GF-D8 (cell line): ENCODE results near the gene UBE2G2.

ENCODE experiments used
- DNase-seq: peaks from one replicate; lab custom pipeline; 2025; lab: John Stamatoyannopoulos, UW

Gene UBE2G2

DNA sequence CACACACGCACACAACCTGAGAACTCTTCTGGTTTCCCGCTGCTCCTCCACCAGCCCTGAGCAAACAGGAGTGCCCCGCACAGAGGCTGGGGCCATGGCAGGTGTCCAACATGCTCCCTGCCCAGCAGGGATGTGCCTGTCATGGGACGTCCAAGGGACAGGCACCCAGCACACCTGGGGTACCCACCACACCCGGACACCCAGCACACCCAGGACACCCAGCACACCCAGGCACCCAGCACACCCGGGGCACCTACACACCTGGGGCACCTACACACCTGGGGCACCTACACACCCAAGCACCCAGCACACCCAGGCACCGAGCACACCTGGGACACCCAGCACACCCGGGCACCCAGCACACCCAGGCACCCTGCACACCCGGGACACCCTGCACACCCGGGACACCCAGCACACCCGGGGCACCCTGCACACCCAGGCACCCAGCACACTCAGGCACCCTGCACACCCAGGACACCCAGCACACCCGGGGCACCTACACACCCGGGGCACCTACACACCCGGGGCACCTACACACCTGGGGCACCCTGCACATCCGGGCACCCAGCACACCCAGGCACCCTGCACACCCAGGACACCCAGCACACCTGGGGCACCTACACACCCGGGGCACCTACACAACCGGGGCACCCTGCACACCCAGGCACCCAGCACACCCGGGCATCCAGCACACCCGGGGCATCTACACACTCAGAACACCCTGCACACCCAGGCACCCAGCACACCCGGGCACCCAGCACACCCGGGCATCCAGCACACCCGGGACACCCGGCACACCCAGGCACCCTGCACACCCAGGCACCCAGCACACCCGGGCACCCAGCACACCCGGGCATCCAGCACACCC, 37.9 kb downstream of the UBE2G2 start:
- DNase-seq, result no peak

DNA sequence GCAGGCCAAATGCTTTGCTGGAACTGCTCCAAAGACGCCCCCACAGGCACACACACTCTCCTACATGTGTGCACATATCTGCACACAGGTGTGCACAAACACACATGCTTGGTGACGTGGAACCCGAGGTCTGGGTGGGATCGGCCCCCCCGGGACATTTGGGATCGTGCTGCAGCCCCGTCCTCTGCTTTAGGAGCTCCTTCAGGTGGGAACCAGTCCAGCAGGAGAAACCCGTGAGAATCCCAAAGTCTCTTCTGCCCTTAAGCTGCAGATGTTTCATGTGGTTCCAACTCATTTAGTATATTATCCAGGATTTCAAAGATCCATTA, 38.6 kb downstream of the UBE2G2 start:
- DNase-seq, result no peak

DNA sequence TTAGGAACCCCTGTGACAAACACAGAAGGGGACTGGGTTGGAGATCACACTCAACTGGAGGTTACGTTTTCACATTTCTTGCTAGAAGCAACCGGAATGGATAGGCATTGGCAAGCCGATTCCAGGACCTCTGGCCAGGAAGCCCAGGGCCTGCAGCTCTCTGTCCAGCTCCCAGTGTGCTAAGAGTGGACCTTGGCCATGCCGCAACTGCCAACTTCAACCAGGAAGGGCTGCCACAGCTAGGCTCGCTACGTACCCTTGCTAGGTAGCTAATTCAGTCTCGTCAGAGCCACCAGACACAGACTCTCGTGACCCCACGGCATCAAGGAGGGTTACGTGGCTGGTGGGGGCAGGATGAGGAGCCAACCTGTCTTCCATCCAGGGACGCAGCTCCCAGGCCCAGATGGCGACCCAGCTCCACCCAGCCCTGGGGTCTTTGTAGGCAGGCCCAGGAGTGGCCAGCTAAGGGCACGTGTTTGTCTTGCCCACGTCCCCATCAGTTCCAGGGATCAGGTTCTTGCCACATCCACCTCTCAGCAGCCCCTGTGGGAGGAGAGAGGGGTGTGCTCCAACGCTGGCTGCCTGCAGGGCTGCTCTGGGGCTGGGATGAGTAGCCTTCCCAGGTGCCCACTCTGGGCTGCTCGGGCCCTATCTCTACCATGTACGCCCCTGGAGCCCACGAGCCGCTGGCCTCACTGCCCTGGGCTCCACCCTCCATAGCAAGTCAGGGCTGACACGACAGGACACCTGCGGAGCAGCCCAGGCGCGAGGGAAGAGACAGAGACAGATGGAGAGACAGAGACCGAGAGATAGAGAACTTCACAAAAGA, 39.2 kb downstream of the UBE2G2 start:
- no peak for DNase-seq

DNA sequence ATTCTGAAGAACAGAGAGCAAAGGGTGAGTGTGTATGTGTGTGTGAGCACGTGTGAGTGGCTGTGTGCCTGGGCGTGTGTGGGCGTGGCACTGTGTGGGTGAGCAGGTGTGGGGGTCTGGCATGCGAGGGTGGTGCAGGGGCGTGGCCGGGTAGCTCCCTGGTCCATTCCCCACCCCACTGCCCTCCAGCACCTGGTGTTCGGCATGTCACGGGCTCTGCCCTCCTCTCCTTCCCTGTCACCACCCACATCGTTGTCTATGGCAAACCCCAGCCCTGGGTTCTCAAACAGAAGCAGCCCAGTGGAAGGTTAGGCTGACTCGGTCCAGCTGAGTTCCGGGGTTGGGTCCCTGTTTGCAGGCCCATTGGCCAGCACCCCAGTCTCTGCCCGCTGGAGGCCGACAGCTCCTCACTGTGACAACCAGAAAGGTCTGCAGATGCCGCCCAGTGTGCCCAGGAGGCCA, 39.8 kb downstream of the UBE2G2 start:
- DNase-seq, result no peak

DNA sequence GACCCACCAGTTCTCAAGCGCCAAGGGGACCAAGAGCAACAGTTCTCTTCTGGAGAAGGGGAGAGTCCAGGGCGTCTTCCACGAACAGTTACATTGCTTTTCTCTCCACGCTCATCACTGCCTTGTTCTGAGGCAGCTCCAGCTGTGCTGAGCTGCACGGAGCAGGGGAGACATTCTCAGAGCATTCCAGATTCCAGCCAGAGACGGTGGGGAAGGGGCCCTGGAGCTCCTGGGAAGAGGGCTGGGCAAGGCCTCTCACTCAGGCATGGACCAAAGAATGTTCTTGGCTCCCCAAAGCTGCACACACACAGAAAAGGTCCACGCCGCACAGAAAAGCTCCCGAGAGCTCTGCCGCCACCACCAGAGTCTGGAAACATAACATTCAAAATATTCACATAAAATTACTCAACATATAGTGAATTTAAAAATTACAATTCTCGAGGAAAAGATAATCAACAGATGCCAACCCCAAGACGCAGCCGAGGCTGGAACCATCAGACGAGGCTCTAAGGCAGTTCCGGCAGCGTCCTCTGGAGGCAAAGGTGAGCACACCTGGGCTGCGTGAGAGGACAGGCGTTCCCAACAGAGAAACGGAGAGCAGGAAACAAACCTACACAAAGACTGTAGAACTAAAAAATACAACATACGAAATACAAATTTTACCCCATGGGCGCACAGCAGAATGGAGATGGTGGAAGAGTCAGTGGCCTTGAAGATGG, 40.5 kb downstream of the UBE2G2 start:
- no peak for DNase-seq

DNA sequence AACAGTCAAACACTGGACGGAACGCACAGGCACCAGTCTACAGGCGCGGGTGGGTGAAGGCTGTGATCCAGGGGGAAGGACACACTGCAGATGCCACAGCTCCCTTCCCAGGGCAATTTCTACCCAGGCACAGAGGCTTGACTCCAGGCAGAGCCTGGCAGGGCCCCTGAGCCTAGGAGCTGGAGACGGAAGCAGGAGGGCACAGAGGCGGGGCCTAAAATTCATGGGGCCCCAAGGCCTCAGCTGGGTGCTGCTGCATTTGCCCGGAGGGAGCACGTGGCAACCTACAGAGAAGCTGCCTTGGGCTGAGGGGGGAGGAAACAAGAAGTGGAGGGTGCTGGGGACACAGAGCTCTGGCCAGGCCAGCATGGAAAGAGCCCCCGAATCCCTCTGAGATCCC, 41.2 kb downstream of the UBE2G2 start:
- DNase-seq, result no peak

DNA sequence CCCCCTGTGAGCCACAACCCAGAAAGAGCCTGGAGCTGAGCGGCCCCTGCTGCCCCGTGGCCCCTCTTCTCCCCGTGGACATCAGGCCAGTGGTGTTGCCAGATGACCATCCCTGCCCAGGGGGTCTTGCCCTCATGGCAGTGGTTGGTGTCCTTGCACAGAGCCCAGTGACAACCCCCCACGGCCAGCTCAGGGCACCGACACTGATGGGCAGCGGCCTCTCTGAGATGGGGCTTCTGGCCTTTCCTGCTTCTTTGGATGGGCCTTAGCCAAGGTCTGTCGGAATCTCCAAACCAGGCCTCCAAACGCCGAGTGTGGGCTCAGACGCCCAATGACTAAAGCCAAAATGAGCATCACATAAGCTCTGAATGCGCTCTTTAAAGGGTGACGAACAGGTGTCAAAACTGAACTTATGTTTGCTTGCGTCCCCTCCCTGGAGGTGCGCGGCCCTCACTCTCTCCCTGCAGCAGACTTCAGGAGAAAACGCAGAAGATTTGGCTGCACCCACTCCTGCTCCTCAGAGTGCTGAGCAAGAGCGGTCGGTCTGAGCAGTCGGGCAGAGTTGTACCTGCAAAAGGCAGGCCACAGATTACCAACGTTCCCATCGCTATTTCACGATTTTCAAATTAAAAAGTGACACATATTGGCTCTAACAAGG, 41.9 kb downstream of the UBE2G2 start:
- no peak for DNase-seq

DNA sequence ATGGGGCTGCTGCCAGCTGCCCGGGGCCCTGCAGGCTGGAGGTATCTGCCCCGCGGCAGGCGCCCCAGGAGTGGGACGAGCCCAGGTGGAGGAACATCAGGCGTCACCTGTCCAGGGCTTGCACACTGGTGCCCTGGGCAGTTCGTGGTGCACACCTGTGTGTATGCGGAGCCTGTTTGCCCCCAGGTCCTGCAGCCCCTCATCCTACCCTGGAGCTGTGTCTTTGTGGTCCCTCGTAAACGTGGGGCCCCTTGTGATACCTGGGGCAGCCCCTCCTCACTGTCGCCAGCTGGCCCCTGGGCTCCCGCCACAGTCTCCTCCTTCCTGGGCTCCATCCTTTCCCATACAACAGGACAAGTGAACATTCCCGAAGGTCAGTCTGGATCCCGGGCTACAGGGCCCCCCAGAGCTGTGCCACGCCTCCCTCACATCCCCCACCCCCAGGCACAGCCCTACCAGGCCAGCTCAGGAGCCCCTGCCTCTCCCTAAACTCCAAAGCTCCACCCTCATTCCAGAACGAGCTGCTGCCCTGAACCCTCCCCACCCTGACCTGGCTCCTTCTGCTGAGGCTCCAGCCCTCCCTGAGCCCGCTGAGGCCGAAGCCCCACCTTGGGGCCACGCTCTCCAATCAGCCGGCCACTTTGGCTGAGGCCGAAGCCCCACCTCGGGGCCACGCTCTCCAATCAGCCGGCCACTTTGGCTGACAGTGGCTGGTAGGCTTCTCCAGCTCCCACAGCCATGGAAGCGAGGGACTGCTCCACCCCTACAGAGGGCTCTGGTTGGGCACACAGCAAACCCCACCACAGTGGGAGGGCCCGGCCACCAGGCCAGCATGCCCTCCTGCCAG, 42.6 kb downstream of the UBE2G2 start:
- no peak for DNase-seq

DNA sequence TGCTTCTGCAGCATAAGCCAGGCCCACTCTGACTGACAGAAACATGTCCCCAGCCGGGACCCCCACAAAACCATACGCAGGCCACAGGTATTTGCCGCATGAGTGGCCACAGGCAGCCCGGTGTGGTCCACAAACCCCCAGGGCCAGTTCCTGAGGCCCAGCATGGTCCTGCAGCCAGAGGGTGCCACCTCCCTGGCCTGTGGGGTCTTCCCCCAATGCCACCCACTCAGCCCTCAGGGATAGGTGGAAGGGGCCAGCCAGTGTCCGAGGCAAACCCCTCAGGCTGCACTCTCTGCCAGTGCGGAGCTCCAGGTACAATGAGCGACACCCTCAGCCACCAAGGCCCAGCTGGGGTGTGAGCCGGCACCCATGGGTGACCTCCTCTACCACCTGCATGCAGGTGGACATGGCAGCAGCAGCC, 43.5 kb downstream of the UBE2G2 start:
- no peak for DNase-seq

DNA sequence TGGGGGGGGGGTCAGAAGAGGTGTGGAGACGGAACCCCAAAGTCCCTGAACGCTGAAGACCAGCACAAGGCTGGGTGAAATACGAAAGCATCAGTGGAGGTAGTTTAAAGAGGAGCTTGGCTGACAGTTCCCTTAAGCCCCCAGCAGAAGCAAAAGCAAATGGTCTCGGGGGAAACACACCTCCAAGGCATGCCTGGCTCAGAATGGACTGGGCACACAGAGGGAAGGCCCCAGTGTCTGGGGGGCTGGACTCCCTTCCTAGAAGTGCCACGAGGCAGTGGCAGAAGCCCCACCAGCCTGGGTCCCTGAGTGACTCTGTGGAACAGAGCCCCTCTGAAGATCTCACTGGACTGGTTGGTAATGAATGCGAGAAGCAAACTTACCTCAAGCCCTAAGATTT, 43.9 kb downstream of the UBE2G2 start:
- no peak for DNase-seq

DNA sequence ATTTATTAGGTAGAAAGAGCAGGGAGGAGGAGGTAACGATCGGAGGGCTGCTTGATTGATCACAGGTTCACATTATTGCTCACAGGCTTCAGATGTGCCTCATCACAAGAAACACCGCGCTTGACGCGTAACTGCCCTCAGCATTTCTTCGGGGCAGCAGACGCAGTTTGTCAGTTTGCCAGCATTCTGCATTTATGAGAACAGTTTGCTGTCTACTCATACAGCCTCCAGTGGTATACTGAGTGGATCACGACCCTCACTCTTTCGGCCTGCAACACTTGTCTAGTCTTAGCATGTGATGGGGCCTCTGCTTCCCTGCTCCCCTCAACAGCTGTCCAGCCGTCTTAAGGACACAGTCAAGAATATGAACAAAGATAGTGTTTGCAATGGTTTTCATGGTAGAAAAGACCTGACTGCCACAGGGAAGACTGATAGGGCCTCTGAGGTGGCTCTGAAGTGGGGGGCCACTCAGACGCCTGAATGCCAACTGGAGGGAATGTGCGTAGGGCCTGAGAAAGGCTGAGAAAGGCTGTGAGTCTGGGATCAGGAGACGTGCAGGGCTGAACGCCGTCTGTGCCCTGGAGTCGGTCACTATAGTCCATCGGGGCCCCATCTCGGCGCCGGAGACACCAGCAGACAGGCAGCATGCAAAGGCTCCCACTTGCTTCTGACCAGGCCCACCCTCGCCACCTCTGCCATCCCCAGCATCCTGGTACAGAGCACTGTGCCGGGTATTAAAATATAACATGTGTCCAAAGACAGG, 45.0 kb downstream of the UBE2G2 start:
- DNase-seq, result no peak

DNA sequence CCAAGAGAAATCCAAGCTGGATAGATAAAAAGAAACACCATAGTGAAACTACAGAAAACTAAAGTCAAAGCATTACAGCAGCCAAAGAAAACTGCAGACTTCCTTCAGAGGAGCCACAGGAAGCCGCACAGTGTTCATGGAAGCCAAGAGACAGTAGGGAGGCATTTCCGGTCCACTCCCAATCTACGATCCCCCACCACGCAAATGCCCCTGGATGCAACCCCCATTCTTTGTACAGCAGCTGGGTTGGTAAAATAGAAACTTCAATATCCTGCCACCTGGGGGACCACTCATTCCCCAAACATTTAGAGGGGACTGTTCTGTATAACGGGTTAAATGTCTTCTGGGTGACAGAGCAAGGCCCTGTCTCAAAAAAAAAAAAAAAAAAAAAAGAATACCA, 46.4 kb downstream of the UBE2G2 start:
- no peak for DNase-seq

DNA sequence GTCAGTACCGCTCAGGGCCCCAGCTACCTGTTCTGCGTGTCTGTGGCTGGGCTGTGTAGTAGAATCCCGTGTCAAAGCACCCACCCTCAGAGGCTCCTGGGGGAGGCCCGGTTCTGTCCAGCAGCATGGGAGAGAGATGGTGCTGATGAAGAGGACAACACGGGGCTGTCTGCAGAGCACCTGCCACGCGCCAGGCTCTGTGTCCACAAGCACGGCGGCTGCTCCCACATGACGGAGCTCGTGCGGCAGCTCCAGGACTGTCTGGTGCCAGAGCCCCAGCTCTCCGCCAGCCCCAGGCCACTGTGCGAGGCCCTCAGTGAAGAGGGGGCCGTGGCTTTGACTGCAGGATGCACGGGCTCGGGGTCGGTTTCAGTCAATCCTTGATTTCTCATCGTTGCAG, 48.3 kb downstream of the UBE2G2 start:
- no peak for DNase-seq

DNA sequence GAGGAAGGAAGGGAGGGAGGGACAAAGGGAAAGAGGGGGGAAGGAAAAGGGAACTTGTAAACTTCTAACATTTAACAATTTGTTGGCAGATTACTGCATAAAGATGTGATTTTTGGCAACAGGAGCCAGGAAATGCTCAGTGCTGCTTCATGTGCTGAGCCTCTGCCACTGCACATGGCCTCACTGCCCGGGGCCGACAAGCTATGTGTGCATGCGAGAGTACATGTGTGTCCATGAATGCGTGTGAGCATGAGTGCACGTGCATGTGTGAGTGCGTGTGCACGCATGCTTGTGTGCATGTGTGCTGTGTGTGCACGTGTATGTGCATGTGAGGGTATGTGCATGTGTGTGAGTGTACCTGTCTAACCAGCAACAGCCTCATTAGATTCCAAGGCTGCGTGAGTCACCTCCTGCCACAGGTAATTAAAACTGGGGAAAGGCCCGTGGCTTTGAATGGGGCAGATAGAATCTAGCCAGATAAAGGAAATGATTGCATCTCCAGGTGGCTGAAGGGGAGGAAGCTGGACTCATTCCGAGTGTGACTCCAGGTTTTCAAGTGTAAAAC, 48.9 kb downstream of the UBE2G2 start:
- no peak for DNase-seq

DNA sequence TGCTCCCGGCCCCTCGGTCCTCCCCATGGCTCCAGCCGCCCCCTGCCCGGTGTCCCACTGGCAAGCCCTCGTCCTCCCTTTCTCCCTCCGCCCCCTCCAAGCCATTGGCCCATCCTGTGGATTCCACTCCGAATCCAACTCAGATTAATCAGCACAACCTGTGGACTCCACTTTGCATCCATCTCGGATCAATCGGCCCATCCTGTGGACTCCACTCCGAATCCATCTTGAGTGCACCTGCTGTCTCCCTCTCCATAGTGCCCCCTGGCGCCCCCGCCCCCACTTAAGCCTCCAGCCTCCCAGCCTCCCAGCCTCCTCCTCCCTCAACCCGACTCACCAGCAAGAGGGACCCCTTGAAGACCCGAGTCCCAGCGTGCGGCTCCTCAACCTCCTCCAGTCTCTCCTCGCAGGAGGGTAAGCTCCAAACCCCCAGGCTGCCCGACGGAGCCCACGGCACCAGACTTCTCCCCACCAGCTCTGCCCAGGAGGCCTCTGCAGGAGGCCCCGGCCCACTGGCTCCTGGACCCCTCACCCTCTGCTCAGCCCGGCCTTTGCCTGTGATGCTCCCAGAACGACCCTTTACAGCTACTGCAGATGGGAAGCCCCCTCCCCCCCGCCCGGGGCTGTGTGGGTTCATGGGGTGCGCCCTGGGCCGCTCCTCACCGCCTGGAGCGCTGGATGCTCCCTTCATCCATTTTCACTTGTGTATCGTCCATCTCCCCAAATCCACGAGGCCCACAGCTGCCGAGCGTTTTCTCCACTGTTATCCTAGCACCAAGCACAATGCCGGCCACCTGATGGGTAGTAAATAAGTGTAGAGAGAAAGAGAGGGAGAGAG, 49.6 kb downstream of the UBE2G2 start:
- DNase-seq, result no peak

DNA sequence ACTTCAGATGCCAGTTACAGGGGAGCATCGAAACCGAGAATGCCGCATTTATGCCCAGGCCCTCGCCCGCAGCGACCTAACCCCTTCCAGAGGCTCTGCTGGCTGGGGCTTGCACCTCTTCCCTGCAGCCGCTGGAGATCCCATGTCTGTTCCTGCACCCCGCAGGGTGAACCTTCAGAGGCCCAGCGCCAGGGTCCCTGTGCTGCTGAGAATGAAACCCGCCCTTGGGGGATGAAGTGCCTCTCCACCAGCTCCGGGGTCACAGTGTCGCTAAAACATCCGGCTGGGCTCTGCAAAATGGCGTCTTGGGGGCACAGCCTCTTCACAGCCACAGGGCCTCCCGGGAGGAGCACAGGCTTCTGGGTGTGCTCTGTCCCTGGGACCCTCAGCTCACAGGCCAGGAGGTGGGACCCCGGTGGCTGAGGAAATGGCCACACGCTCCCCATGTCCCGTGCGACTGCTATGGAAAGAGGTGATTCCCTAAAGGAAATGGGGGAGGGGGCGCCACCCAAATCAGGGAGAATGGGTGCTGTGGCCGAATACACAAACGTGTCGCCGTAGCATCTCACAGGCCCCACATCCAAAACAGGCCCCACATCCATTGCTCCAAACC, 50.3 kb downstream of the UBE2G2 start:
- DNase-seq, result no peak

DNA sequence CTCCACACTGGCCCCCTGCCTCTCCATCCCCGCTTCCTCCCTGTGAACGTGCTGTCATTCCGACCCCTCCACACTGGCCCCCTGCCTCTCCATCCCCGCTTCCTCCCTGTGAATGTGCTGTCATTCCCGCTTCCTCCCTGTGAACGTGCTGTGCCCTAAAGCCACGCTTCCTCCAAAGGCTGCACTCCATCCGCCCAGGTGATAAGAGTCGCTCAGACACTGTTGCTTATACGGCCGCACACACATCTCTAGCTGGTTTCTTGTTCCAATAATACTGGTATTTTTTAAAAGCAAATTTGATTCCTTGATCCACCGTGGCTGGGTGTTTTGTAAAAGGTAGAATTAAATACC, 51.0 kb downstream of the UBE2G2 start:
- no peak for DNase-seq

DNA sequence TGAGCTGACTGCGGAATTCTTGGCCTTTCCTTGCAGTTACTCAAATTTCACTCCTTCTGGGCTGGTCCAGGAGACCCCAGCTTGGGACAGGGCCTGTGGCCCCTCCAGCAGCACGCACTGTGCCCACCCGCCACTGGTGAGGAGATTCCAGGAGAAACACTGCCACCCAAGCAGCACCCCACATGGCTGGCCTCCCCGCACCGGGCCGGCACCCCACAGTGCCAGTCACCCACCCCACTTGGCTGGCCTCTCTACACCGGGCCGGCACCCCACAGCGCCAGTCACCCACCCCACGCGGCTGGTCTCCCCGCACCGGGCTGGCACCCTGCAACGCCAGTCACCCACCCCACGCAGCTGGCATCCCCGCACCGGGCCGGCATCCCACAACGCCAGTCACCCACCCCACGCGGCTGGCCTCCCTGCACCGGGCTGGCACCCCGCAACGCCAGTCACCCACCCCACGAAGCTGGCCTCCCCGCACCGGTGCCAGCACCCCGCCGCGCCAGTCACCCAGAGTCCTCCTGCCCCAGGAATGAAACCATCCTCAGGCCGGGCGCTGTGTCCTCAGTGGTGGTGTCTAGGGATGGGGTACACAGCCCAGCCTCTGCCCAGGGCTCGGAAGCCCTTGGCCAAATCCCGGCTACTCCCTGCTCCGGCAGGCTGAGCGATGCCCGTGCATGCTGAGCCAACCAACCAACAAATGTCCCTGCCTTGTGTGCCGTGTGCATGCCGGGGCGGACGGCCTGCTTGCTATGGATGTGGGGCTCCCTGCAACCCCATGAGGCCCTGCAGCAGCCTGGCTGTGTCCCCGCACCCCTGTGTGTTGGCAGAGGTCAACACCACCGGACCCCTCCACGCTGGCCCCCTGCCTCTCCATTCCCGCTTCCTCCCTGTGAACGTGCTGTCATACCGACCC, 51.6 kb downstream of the UBE2G2 start:
- no peak for DNase-seq
